ENCODE results near the gene CNTNAP2.
"Not testable (repeated sequence)": the region's sequence is repeated elsewhere in the genome, so short reads cannot be mapped to it uniquely, and the experiment has no call there.

CNTNAP2 gene

DNA sequence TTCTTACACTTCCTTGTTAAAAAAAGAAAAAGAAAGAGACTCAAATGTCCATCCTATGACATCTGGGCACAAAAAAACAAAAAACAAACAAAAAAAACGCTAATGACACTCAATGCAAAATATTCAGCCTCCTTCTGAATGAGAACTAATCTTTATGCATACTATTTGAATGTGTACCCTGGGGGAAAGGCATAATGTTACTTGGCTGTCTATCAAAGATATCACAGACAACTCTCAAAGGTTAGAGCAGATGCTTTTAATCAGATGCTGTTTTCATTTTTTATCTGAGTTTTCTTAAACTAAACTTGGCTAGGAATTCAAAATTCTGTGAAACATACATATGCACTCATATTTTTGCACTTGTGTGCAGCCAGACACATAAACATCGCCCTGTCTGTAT, 745.8 kb downstream of the CNTNAP2 start:
- in situ Hi-C loops (cut with HindIII; ENCODE audit: low sequenced_read_pairs): no loop called here

GRCh38 chr7:146864644-146865043, 748.0 kb downstream of the CNTNAP2 start:
- in situ Hi-C loops (cut with HindIII; ENCODE audit: low sequenced_read_pairs): no loop called here

GRCh38 chr7:146865696-146866095, 749.1 kb downstream of the CNTNAP2 start:
- in situ Hi-C loops (cut with HindIII; ENCODE audit: low sequenced_read_pairs): no loop called here

DNA sequence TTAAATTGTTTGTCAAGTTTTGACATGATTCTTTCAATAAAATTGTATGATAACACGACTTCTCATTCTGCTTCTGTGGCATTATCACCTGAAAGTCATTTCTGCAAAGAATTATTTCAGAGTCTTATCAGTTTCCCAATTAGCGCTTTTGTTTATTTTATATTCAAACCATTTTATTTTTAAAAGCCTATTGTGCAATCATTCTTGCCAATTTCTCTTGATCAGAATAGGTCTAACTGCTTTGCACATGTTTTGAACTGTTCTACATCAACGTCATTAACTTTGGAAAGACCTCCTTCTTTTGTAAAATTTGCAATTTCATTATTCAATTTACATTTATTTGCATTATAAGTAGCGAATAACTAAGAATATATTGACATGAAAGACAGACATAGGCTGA, 758.1 kb downstream of the CNTNAP2 start:
- in situ Hi-C loops (cut with HindIII; ENCODE audit: low sequenced_read_pairs): no loop called here

- in situ Hi-C loops (cut with HindIII; ENCODE audit: low sequenced_read_pairs): no loop called here
These were observed 758.7 kb downstream of the CNTNAP2 start for GRCh38 chr7:146875237-146875785.

DNA sequence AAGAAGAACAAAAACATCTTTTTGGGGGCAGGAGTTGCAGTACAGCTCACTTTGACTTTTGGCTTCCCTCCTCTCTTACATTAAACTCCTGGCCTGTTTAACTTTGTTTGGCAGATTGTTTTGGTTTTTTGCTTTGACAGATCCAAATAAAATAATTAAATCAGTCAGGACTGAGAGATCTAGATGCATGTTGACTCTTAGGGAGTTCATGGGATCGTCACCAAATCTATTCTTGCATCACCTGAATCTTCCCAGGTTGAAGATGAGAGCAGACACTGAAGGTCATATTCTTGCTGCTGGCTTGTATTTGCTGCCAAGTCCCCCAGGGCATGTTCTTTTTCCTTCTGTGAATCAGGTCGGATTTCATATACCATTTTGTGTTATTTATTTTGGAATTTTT, 759.4 kb downstream of the CNTNAP2 start:
- in situ Hi-C loops (cut with HindIII; ENCODE audit: low sequenced_read_pairs): no loop called here

GRCh38 chr7:146876411-146876810, 759.8 kb downstream of the CNTNAP2 start:
- in situ Hi-C loops (cut with HindIII; ENCODE audit: low sequenced_read_pairs): no loop called here

GRCh38 chr7:146878901-146879300, 762.3 kb downstream of the CNTNAP2 start:
- in situ Hi-C loops (cut with HindIII; ENCODE audit: low sequenced_read_pairs): no loop called here

DNA sequence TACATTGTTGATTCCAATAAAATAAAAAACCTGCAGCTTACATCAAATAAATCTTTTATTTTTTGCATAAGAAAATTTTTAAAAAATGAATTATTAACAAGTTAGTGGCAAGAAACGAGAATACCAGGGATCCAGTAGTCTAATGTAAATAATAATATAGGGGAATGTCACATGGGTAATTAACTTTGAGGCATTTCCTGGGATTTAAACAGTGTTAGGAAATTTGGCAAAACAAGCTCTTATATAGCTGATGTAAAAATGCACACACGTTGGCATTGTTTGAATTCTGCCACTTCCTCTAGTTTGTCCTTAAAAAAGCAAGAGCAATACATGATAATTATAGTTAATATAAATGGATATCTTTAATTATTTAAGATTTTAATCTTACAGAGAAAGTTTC, 768.6 kb downstream of the CNTNAP2 start:
- in situ Hi-C loops (cut with HindIII; ENCODE audit: low sequenced_read_pairs): no loop called here

- in situ Hi-C loops (cut with HindIII; ENCODE audit: low sequenced_read_pairs): no loop called here
These were observed 773.4 kb downstream of the CNTNAP2 start for GRCh38 chr7:146889806-146890555.

DNA sequence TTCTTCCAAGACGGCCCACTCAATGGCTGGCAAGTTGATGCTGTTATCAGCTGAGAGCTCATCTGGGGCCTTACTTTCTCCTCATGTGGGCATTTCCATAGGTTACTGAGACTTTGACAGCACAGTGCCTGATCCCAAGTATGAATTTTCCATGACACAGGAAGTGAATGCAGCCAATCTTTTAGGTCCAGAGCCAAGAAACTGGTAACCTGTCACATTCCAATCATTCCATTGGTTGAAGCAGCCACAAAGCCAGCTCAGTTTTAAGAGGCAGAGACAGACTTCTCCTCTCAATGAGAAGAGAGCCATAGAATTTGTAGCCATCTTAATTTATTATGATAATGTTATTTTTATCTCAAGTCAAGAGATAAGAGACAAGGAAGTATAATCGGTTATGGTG, 775.5 kb downstream of the CNTNAP2 start:
- in situ Hi-C loops (cut with HindIII; ENCODE audit: low sequenced_read_pairs): no loop called here

GRCh38 chr7:146894927-146895326, 778.3 kb downstream of the CNTNAP2 start:
- in situ Hi-C loops (cut with HindIII; ENCODE audit: low sequenced_read_pairs): no loop called here

DNA sequence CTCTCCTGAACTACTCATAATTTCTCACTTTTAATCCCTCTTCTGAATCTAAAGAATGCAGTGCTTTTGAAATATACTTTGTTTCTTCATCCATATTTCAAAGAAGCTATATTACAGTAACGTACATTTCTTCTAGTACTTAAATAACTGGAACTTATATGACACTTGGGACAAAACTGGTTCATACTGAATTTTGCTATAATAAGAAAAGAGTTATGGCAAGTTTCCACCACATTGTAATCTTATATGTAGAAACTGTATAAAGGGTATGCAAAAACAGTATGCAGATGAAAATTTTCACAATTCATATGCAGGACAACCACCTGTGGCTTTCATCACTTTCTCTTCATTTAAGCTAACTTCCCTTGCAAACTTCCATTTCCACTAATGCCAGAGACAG, 785.7 kb downstream of the CNTNAP2 start:
- in situ Hi-C loops (cut with HindIII; ENCODE audit: low sequenced_read_pairs): no loop called here

- in situ Hi-C loops (cut with HindIII; ENCODE audit: low sequenced_read_pairs): no loop called here
These were observed 786.1 kb downstream of the CNTNAP2 start for GRCh38 chr7:146902728-146903127.

DNA sequence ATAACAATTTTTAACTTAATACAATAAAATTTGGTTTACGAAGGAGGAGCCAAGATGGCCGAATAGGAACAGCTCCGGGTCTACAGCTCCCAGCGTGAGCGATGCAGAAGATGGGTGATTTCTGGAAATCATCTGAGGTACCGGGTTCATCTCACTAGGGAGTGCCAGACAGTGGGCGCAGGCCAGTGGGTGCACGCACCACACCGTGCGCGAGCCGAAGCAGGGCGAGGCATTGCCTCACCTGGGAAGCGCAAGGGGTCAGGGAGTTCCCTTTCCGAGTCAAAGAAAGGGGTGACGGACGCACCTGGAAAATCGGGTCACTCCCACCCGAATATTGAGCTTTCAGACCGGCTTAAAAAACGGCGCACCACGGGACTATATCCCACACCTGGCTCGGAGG, 789.1 kb downstream of the CNTNAP2 start:
- in situ Hi-C loops (cut with HindIII; ENCODE audit: low sequenced_read_pairs): not testable (repeated sequence)

GRCh38 chr7:146922782-146923181, 806.2 kb downstream of the CNTNAP2 start:
- in situ Hi-C loops (cut with HindIII; ENCODE audit: low sequenced_read_pairs): no loop called here

GRCh38 chr7:146926841-146927240, 810.2 kb downstream of the CNTNAP2 start:
- in situ Hi-C loops (cut with HindIII; ENCODE audit: low sequenced_read_pairs): no loop called here

- in situ Hi-C loops (cut with HindIII; ENCODE audit: low sequenced_read_pairs): no loop called here
These were observed 821.2 kb downstream of the CNTNAP2 start for GRCh38 chr7:146937836-146938235.

- in situ Hi-C loops (cut with HindIII; ENCODE audit: low sequenced_read_pairs): no loop called here
These were observed 826.9 kb downstream of the CNTNAP2 start for GRCh38 chr7:146943483-146943882.

- in situ Hi-C loops (cut with HindIII; ENCODE audit: low sequenced_read_pairs): no loop called here
These were observed 832.1 kb downstream of the CNTNAP2 start for GRCh38 chr7:146948703-146949102.

DNA sequence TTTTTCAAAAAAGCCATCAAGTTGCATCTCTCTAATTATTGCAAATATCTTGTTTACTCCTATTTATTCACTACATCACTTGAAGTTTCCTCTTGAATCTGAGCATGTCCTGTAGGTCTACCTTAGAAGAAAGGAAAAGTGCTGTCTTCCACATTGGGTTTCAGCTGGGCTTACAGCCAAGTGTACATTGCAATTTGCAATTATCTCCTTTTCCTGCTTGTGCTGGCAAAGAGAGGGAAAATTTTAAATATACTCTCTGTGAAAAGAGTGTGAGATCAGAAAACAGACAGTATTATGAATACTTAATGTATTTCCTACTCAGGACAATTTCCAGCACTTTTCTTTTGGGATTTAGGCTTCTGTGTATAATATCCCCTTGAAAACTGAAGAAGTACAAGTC, 839.7 kb downstream of the CNTNAP2 start:
- in situ Hi-C loops (cut with HindIII; ENCODE audit: low sequenced_read_pairs): no loop called here

DNA sequence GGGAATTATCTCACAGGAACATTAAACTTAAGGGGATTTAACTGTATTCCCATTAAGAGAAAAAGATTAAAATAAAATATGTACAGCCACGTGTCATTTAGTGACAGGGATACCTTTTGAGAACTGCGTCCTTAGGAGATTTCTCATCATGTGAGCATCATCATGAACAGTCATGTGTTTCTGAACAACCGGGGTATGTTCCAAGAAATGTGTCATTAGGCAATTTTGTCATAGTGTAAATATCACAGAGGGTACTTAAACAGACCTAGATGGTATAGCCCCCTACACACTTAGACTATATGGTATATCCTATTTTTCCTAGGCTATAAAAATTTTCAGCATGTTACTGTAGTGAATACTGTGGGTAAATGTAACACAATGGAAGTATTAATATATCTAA, 840.3 kb downstream of the CNTNAP2 start:
- in situ Hi-C loops (cut with HindIII; ENCODE audit: low sequenced_read_pairs): no loop called here

Measured in endothelial cell of hepatic sinusoid (primary cell).